ENCODE data around the gene ASB5. TPM values are rescaled to one million over a fixed set of nuclear protein-coding genes. Genes with fewer than 3 reads are reported as not detected.
"Not testable (repeated sequence)": the region's sequence is repeated elsewhere in the genome, so short reads cannot be mapped to it uniquely, and the experiment has no call there.

Gene ASB5
- total RNA-seq, 6 experiments from 2014 or later, result 0.14 to 0.21 (median 0.17) TPM; not detected in 3

DNA sequence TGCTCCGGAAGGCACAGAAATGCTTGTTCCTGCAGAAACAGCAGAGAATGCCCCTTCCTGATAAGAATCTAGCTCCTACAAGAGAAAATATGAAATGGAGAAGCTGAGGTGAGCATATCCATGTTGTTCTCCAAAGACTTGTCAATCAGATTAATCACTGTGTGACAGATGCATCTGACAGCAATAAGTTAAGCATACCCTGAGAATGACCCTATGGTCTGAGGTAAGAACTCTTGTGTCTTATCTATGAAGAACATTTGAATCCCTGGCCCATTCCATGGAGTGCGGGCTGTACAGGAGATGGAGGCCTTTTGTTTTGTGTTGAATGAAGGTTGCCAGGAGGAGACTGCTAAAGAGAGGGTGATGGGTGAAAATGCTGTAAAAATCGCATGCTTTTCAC, 21.5 kb upstream of the ASB5 start:
- TF ChIP-seq, protein P1, sequence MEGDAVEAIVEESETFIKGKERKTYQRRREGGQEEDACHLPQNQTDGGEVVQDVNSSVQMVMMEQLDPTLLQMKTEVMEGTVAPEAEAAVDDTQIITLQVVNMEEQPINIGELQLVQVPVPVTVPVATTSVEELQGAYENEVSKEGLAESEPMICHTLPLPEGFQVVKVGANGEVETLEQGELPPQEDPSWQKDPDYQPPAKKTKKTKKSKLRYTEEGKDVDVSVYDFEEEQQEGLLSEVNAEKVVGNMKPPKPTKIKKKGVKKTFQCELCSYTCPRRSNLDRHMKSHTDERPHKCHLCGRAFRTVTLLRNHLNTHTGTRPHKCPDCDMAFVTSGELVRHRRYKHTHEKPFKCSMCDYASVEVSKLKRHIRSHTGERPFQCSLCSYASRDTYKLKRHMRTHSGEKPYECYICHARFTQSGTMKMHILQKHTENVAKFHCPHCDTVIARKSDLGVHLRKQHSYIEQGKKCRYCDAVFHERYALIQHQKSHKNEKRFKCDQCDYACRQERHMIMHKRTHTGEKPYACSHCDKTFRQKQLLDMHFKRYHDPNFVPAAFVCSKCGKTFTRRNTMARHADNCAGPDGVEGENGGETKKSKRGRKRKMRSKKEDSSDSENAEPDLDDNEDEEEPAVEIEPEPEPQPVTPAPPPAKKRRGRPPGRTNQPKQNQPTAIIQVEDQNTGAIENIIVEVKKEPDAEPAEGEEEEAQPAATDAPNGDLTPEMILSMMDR (IDR thresholded peaks at IDR 0.05), result no peak
- Mint-ChIP-seq H3K36me3 (ENCODE audit: low read depth) (no peaks in the 10 kb centered on the region), H3K4me1 (ENCODE audit: low read depth) (no peaks in the 10 kb centered on the region), H3K27me3 (ENCODE audit: insufficient read depth) (no peaks in the 10 kb centered on the region), H3K4me3 (no peak overlapping the region), H3K9me3 (no peaks in the 10 kb centered on the region), H3K27ac (no peak overlapping the region)
- DNase-seq, result no peak

DNA sequence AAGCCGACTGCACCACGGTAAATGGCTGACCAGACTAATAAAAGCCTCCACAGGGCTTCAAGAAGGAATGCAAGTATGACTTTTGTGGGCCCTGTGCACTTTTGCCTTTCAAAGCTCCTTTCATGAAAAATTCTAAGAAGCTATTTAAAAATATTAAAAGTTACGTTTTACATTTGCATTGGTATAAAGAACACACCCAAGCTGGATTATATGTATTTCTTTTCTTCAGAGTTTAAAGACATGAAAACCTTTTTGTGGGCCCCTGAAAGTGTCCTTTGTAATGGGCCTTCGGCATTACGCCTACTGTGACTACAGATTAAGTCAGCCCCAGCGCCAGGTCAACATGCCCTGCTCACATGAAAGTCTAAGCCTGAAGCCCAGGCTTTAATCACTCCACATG, 20.5 kb upstream of the ASB5 start:
- no peaks in the 10 kb centered on the region for H3K9me3 Mint-ChIP-seq

DNA sequence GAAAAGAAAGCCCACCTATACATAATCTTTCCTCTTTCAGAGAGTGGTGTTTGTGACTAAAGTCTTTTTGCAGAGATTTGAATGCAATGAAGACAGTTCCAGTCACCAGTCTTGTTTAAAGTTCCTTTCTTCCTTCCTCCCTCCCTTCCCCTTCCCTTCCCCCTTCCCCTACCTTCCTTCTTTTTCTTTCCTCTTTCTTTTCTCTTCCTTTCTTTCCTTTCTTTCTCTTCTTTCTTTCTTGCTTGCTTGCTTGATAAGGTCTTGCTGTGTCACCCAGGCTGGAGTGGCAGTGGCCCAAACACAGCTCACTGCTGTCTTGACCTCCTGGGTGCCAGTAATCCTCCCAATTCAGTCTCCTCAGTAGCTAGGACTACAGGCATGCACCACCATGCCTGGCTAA, 19.0 kb upstream of the ASB5 start:
- Mint-ChIP-seq H3K4me1 (ENCODE audit: low read depth) (no peaks in the 10 kb centered on the region), H3K9me3 (no peaks in the 10 kb centered on the region), H3K27me3 (ENCODE audit: insufficient read depth) (no peaks in the 10 kb centered on the region), H3K27ac (no peak overlapping the region), H3K4me3 (no peak overlapping the region), H3K36me3 (ENCODE audit: low read depth) (no peaks in the 10 kb centered on the region)
- DNase-seq, result no peak
- TF ChIP-seq, protein P1 (IDR thresholded peaks at IDR 0.05), result no peak

More for the DNA sequence above, 20.5 kb upstream of the ASB5 start:
- H3K4me1 Mint-ChIP-seq (ENCODE audit: low read depth), result no peaks in the 10 kb centered on the region
- TF ChIP-seq, protein P1 (IDR thresholded peaks at IDR 0.05), result no peak
- no peak overlapping the region for H3K27ac Mint-ChIP-seq
- H3K36me3 Mint-ChIP-seq (ENCODE audit: low read depth), result no peaks in the 10 kb centered on the region
- no peak for DNase-seq
- H3K4me3 Mint-ChIP-seq, result no peak overlapping the region
- no peaks in the 10 kb centered on the region for H3K27me3 Mint-ChIP-seq (ENCODE audit: insufficient read depth)

DNA sequence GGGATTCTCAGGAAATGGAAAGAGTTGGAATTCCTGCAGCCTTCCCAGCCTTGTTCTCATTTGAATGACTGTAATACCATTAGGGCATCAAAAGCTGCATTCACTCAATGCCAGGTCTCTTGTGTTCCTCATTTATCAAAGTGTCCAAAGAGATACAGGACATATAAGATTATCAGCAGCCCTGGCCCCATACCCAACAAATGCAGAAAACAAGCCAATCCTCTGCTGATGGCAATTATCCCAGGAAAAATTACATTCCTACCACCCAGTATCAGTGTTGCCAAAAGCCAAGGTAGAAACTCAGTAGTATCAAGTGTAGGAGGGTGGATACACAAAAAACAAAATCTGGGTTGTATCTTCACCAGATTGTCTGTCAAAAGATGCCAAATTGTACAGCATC, 18.5 kb upstream of the ASB5 start:
- no peaks in the 10 kb centered on the region for H3K4me1 Mint-ChIP-seq (ENCODE audit: low read depth)
- TF ChIP-seq, protein P1 (IDR thresholded peaks at IDR 0.05), result no peak
- no peak for DNase-seq
- H3K27me3 Mint-ChIP-seq (ENCODE audit: insufficient read depth), result no peaks in the 10 kb centered on the region
- no peaks in the 10 kb centered on the region for H3K36me3 Mint-ChIP-seq (ENCODE audit: low read depth)
- no peak overlapping the region for H3K4me3 Mint-ChIP-seq
- no peaks in the 10 kb centered on the region for H3K9me3 Mint-ChIP-seq
- H3K27ac Mint-ChIP-seq, result no peak overlapping the region

DNA sequence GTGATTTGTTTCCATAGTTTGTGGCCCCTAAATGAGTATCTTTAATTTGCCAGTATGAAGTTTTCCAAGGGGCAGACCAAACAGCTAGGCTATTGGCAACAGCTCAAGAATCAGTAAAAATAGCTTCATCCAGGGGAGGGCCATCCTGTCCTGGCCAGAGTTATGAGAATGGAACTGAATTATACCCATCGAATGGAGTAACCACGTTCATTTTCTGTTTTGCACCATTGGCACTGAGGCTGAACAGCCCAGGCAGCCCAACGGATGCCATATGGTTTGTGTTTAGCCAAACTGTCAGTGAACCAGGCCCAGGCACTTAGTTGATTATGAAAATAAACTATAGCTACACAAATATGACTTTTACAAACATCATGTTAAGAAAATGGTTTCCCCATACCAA, 17.7 kb upstream of the ASB5 start:
- Mint-ChIP-seq H3K9me3 (no peaks in the 10 kb centered on the region), H3K27me3 (ENCODE audit: insufficient read depth) (no peaks in the 10 kb centered on the region), H3K27ac (no peak overlapping the region), H3K4me1 (ENCODE audit: low read depth) (no peaks in the 10 kb centered on the region), H3K4me3 (no peak overlapping the region), H3K36me3 (ENCODE audit: low read depth) (no peaks in the 10 kb centered on the region)
- no peak for DNase-seq
- TF ChIP-seq, protein P1 (IDR thresholded peaks at IDR 0.05), result no peak

DNA sequence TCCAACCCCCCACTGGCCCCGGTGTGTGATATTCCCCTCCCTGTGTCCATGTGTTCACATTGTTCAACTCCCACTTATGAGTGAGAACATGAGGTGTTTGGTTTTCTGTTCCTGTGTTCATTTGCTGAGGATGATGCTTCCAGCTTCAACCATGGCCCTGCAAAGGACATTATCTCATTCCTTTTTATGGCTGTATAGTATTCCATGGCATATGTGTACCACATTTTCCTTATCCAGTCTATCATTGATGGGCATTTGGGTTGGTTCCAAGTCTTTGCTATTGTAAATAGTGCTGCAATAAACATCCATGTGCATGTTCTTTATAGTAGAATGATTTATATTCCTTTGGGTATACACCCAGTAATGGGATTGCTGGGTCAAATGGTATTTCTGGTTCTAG, 10.5 kb upstream of the ASB5 start:
- H3K9me3 Mint-ChIP-seq; H3K36me3 Mint-ChIP-seq (ENCODE audit: low read depth); H3K27me3 Mint-ChIP-seq (ENCODE audit: insufficient read depth); H3K4me3 Mint-ChIP-seq; H3K27ac Mint-ChIP-seq; DNase-seq: not testable (repeated sequence)
- H3K4me1 Mint-ChIP-seq (ENCODE audit: low read depth), result peaks cover 22% of the 10 kb centered on the region

All from HFFc6 (cell line).